ENCODE results near the gene PPP1R3E.
A peak's percentile ranks its signal among the peaks of the same experiment; 100 is the strongest.

PPP1R3E gene

GRCh38 chr14:23302290-23303225 lies at the start of gene PPP1R3E:
Gene PPP1R3E (minus strand): TSS chr14:23302859. CDS start chr14:23302576, 283 bp downstream.
- H3K4me3 ChIP-seq (ENCODE audit: low read depth, low read length) = peak within 1 kb of the TSS; percentile 65
- TF ChIP-seq CTCF (IDR thresholded peaks at IDR 0.05; ENCODE audit: borderline replicate concordance, insufficient read depth, low read depth, low read length) = no peak

- H3K4me3 ChIP-seq (ENCODE audit: low read depth, low read length) = no peak overlapping the region
- TF ChIP-seq CTCF (IDR thresholded peaks at IDR 0.05; ENCODE audit: borderline replicate concordance, insufficient read depth, low read depth, low read length) = no peak
These were observed 49.2 kb upstream of the PPP1R3E start for GRCh38 chr14:23351681-23352505.

GRCh38 chr14:23349156-23349845 lies 46.6 kb upstream of the PPP1R3E start:
- TF ChIP-seq CTCF (IDR thresholded peaks at IDR 0.05; ENCODE audit: borderline replicate concordance, insufficient read depth, low read depth, low read length) = no peak
- no peak overlapping the region for H3K4me3 ChIP-seq (ENCODE audit: low read depth, low read length)

GRCh38 chr14:23348297-23348655 lies 45.6 kb upstream of the PPP1R3E start:
- TF ChIP-seq CTCF (IDR thresholded peaks at IDR 0.05; ENCODE audit: borderline replicate concordance, insufficient read depth, low read depth, low read length) = no peak
- H3K4me3 ChIP-seq (ENCODE audit: low read depth, low read length) = no peak overlapping the region

- no peak for TF ChIP-seq CTCF (IDR thresholded peaks at IDR 0.05; ENCODE audit: borderline replicate concordance, insufficient read depth, low read depth, low read length)
- no peak overlapping the region for H3K4me3 ChIP-seq (ENCODE audit: low read depth, low read length)
These were observed 45.0 kb upstream of the PPP1R3E start for GRCh38 chr14:23347406-23348296.

All from GM12875 (cell line).